HL-60/S4 treated with phorbol 12-myristate 13-acetate at 8.2 ng/mL for 4 days and 3 days (cell line): Measurements from ENCODE around the gene CHAD.

ENCODE experiments used
- in situ Hi-C: fragments of 300-500 bp; cut with MboI; formaldehyde crosslinking; loops from 2 replicates; pipeline ENCODE4 v1.15.0; 2022; ENCODE audit warnings: low sequenced_read_pairs

Gene CHAD, protein sequence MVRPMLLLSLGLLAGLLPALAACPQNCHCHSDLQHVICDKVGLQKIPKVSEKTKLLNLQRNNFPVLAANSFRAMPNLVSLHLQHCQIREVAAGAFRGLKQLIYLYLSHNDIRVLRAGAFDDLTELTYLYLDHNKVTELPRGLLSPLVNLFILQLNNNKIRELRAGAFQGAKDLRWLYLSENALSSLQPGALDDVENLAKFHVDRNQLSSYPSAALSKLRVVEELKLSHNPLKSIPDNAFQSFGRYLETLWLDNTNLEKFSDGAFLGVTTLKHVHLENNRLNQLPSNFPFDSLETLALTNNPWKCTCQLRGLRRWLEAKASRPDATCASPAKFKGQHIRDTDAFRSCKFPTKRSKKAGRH

DNA sequence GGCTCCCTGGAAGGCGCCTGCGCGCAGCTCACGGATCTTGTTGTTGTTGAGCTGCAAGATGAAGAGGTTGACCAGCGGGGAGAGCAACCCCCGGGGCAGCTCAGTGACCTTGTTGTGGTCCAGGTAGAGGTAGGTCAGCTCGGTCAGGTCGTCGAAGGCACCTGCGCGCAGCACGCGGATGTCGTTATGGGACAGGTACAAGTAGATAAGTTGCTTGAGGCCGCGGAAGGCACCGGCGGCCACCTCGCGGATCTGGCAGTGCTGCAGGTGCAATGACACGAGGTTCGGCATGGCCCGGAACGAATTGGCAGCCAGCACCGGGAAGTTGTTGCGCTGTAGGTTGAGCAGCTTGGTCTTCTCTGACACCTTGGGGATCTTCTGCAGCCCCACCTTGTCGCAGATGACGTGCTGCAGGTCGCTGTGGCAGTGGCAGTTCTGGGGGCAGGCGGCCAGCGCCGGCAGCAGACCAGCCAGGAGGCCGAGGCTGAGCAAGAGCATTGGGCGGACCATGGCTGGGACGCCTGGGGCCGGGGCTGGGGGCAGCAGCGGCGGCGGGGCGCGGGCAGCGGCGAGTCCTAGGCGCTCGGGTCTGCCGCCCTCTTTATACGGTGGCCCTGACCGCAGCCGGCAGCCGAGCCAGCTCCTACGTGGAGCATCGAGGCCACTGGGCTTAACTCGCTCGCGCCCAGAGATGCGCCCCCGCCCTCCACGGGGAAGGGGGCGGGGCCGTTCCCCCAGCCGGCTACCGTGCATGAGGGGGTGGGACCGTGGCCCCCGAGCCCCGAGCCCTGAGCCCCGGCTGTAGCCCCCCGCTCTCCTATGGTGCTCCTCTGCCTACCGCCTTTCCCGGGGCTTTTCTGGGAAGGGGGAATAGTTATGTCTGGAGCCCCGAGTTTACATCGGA lies at the start of gene CHAD:
Gene CHAD, minus strand, starts transcription at position 577 of the 904 bp plus-strand sequence. Its CDS starts 67 bp downstream, at position 510.
- in situ Hi-C loops, result no loop called here

DNA sequence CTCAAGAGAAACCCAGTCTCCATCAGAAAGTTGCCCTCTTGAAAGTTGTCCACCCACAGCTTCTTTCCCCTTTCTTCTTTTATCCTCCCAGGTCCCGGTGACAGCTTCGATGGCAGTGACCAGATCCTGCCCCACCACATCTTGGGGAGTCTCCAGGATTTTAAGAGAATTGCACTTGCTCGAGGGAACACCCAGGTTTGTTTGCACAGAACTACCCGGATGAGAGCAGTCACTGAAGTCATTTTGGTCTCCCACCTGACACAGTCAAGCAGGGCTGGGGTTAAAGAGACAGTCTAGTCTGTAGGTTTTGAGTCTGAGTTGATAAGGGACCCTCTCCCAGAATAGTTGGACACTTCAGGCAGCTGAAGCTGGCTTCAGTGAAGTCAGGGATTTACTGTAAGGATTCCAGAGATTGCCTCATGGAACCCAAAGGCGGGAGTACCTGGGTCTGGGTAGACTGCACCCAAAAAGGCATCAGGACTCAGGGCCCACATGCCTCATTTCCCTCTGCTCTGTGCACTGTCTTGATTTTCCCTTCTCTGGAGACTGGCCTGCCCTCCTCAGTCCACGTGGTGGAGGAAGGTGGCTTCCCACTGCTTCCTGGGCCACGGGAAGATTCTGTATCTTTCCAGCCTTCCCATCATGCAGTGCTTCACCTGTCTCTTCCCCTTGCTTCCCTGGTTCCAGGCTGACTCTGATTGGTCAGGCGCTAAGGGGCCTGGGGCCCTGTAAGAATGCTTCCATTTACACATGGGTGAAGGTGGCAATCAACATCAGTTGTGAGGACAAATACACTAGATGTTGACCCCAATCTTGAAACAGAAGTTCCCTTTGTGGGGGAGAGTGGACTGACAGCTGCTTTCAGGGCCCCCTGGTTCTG lies 49.1 kb upstream of the CHAD start:
- in situ Hi-C loops, result no loop called here

DNA sequence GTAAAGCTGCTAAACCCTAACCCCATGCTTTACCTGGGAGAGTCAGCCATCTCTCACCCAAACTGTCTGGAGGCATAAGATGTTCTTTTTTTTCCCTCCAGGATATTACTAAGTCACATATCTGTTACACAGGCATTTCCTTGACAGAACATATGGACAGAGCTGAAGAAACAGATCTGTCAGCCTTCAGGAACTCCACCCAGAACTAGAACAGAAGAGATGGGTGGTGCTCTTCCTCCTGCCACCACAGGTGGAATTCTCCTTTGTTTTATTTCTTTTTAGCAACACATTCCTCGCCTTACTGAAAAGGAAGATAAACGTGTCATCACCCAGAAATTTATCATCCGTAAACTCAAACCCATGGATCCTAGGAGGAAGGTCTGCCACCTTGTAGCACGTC lies 48.3 kb upstream of the CHAD start:
- in situ Hi-C loops, result no loop called here

DNA sequence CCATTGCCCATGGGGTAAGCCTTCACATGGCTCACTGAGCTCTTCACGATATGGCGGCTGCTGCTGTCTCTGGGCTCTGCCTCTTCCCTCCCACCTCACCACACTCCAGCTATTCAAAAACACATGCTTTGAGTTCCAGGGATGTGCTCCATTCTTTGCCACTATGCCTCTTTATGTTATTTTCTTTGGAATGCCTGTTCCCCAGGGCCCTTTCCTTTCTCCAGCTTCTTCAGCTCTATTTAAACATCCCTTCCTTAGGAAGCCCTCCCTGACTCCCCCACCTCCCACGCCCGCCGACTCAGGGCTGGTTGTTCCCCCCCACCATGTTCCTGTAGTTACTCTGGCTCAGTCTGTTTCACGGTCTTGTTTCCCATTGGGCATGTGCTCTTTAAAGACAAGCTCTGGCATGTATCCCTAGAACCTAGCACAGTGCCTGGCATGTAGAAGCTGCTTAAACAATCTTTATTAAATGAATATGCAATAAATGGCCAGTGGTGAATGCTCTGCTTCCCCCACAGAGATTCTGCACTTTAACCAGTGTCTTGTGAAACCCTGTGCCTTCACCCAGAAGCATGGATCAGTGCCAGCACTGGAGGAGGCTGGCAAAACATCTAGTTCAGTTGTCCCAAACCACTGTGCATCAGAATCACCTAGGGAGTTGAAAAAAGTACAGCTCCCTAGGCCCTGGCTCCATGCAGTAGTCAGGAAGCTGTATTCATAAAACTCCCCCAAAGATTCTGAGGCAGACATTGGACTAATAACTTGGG lies 46.4 kb upstream of the CHAD start:
- in situ Hi-C loops, result no loop called here

DNA sequence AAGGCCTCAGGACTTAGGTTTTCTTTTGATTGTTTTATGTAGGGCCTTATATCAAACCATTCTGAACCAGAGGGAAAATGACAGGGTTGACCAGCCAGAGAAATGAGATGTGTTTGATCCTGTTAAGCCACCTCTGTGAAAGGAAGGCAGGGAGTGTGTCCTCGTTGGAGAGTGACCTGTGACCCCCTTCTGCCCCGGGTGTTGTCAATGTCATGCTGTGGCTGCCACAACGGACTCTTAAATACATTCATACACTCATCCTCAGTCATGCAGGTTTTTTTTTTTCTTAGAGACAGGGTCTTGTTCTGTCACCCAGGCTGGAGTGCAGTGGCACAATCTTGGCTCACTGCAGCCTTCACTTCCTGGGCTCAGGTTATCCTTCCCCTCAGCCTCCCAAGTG lies 45.7 kb upstream of the CHAD start:
- in situ Hi-C loops, result no loop called here

DNA sequence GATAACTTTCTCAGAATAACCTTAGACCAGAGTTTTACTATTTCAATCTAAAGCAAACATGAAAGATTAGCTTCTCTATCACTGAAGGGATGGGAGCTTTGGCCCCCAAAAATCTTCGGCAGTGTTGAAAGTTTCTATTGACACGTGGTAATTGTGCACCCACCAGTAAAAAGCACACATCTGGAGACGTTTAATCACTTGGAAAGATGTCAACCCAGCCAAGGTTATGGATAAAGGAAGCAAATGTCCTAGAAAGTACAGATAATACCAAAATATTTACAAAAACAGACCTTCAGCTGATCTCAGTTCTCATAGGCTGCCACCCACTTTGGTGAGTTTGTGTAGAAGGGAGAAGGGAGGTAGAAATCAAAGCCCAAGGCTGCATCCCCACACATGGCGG lies 44.8 kb upstream of the CHAD start:
- in situ Hi-C loops, result no loop called here

DNA sequence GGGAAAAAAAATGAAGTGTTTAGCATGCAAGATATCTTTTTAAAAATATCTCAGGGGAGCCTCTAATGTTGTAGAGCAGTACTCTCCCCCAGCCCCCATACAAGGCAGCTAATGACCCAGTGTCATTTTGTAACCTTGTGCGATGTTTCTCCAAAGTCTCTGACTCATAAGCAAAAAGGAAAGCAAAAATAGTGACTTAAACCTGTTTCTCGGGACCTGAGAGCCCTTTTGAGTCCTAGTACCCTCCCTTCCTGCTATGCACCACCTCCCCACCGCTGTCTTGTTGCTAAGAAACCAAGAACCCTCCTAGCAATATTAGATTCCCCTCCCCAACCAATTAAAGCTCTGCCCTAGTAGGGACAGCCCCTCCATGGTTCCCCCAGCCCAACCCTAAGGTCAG lies 42.4 kb upstream of the CHAD start:
- in situ Hi-C loops, result no loop called here

DNA sequence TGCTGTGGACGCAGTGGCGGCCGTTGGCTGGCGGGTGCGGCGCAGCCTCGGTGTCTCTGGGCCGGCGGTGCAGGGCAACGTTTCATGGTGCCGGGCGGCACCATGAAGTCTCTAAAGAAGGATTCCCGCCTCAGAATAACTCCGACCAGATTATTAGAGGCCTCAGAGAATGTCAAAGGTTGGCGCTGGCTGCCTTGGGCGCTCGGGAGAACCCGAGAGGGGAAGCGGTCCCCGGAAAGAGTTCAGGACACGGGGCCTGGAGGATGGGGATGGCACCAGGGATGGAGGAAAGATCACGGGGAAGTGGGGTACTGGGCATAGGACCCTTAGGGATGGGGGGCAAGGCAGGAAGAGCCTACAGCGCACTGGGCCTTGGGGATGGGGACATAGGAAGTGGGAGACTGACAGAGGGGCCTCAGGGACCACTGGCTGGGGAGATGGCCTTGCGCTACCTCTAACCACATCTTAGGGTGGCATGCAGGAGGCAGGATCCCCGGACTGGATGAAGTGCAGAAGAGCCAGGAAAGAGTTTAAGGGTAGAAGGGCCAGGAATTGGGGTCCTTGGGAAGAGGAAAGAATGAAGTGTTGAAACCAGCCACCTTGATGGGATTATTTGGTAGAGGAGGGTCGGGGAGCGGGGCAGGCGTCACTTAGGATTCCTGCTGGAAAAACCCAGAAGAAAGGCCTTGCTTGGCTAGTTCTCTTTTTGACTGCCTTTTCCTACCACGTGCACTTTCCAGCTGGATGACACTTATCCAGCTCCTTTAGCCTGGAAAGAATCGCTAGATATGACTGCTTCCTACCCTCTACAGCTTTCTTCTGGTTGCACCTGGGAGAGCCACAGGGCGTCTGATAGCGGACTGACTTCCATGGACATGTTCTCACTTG lies 40.1 kb upstream of the CHAD start:
- in situ Hi-C loops, result no loop called here

DNA sequence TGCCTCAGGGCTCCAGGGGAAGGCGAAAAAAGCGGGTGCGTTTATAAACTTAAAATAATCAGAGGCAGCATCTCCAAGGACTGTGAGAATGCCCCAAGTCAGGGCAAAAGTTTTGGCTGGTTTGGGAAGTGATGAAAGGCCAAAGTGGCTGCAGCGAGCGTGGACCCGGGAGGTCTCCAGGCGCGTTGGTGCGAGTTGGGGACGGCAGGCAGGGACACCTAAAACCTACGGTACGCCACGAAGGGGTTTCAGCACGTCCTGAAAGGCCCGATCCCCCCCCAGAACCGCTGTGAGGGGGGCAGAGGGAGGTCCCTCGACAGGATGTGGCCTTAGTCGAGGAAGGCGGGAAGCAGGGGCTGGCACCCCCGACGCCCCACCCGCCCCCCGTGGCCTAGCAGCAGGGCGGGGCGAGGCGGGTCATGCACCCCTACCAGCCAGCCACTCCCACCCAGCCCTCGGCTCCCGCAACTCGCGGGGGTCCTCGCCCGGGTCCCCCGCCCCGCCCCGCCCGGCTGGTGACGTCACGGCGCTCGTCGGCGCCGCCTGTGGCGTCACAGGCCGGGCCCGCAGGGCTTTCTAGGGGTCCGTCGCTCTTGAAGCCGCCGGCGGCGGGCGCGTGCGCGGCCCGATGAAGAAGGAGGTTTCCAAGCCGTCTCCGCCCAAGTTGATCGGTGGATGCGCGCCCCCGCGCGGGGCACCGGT lies 39.3 kb upstream of the CHAD start, which contains the start of gene MYCBPAP:
Gene MYCBPAP, plus strand, starts transcription at position 569 of the 702 bp plus-strand sequence. CDS start 236 bp downstream, outside the sequence.
- in situ Hi-C loops, result no loop called here

DNA sequence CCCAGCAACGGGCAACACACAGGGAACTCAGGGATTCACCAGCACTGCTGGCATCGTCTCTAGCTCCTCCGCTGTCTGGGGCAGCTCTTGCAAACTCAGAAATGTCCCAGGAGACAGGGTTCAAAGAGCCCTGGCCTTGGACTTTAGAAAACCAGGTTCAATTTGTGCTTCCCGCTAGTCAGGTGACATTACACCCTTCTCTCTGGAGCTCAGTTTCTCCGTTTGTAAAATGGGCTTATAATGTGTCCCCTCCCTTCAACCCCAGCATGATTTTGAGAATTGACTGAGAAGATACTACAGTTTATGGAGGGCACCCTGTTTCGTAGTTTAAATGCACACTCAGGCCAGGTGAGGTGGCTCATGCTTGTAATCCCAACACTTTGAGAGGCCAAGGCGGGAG lies 37.6 kb upstream of the CHAD start:
- in situ Hi-C loops, result no loop called here

DNA sequence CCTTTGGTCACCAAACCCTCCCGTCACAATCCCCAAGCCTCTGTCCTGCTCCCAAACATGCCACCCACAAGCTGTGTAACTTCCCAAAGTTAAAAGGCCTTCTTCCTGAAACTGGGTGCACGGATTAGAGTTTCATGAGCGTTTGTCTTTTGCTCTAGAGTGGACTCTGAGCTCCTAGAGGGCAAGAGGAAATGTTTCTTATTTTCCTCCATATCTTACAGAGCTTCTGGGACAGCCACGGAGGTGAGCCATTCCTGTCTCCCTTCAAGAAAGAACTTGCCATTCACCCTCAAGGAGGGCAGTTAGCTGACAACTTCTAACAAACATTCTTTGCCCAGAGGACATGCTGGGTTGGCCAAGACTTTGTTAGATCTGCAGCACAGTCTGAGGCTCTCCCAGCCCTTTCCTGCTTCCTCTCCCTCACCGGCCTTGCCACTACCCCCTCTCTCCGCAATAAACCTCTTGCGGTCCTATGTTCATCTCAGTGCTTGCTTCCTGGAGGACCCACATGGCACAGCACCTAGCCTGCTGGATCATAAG lies 37.0 kb upstream of the CHAD start:
- in situ Hi-C loops, result no loop called here

DNA sequence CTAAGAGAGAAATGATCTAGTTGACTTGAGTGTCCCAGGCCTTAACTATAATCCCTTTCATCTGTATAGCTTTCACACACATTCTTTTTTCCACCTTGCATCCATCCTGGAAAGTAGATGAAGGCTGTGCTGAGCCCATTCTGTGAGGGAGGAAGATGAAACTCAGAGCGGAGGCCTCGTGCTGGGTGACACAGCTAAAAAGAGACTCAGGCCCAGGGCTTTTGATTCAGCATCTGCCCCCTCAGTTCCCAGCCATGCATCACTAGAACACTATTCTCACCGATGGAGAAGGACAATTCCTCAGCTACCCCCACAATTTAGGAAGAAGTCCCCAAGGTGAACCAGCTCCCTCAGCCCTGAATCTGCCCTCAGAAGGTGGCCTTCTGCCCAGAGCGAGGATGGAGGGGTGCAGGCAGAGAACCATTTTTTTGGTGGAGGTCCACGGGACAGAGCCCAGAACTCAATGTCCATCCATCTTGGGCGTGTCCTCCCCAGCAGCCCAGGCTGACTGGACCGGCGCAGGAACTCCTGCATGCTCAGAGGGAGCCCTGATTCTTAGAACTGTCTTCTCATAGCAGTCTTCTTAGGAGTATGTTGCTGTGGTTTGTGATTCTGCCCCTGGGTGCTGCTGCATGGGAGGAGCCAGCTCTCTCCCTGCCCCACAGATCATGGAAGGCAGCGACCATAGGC lies 33.8 kb upstream of the CHAD start:
- in situ Hi-C loops, result no loop called here

DNA sequence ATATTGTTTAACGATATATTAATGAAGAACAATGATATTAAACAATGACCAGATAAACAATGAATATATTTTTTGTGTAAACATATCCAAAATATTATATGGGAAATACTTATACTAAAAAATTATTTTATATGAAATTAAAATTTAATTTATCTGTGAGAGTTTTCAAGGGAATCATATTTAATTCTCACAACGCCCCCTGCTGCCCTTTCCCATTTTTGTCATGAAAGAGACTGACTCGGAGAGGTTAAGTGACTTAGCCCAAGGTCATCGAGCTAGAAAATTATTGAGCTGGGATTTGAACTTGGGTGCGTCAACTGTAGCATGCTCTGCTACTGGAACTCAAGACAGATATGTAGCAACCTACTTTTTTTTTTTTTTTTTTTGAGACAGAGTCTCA lies 32.4 kb upstream of the CHAD start:
- in situ Hi-C loops, result no loop called here

DNA sequence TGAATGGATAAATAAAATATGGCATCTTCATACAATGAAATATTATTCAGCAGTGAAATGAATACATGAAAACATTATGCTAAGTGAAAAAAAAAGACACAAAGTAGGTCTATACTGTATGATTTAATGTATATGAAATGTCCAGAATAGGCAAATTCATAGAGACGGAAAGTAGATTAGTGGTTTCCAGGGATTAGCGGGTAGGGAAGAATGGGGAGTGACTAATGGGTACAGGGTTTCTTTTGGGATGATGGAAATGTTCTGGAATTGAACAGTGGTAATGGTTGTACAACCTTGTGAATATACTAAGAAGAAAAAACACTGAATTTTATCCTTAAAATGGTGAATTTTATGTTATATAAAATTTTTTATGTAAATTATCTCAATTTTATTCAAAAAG lies 31.0 kb upstream of the CHAD start:
- in situ Hi-C loops, result no loop called here

DNA sequence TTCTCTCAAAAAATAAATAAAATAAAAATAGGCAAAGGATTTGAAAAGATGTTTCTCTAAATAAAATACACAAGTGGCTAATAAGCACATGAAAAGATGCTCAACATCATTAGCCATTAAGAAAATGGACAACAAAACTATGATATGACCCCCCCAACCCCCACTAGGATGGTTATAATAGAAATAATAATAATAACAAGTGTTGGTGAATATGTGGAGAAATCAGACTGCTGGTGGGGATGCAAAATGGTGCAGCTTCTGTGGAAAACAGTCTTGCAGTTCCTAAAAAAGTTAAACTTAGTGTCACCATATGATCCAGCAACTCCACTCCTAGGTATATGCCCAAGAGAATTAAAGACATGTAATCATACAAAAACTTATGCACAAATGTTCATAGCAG lies 30.6 kb upstream of the CHAD start:
- in situ Hi-C loops, result no loop called here

DNA sequence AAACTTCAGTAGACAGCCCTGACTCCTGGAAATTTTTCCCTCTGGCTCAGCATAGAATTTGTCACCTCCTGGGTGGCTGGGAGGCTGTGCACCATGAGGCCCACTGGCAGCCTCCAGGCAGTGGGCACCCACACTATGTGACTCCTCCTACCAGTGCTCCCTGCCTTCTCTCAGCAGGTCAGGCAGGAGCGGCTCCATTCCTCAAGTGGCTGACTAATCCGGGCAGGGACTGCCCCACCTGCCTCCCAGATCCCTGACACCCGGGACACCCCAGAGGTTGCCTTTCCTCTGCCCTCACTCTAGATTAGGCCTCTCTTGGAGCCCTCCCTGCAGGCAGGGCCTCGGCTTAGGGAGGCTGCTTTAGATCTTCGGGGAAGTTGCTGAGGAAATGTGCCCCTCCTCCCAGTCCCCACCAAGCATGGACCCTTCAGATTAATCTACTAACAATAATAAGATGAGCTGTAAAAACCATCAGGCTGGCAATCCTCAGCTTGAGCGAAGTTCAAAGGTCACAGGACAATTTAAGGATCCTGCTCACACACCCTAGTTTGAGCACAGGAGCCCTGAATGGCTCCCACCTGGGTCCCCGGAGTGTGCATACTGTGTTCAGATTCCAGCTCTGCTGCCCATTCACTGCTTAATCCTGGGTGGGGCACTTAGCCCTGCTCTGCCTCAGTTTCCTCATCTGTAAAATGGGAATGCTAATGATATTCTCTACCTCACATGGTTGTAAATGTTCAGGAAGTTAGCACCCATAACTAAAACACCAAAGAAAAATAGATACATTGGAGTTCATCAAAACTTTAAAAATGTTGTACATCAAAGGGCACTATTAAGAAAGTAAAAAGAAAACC lies 29.6 kb upstream of the CHAD start:
- in situ Hi-C loops, result no loop called here

DNA sequence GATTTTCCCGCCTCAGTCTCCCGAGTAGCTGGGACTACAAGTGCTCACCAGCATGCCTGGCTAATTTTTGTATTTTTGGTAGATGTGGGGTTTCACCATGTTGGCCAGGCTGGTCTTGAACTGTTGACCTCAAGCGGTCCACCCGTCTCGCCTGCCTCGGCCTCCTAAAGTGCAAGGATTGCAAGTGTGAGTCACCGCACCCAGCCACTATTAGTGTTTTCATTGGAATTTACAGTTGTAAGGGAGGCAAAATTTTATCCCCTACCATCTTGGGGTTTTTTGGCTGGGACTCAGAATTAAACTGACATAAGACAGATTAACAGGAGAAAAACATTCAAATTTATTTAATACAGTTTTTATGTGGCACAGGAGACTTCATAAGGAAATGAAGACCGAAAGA lies 27.2 kb upstream of the CHAD start:
- in situ Hi-C loops, result no loop called here
